Body of pancreas (tissue), 4 donors: ENCODE results near the gene TMEM94.

Experiments
- POLR2A ChIP-seq, 3 donors: fragments of 450-650 bp; IDR thresholded peaks; one replicate each; pipeline ENCODE4 v1.6.1; 2016; ENCODE audit warnings: antibody characterized with exemption in 3 of 3, mild to moderate bottlenecking in 2 of 3
- TF ChIP-seq, protein P1 (sequence below), 7 experiments: fragments of 450-650 bp in 4 of 7; fragments of 200-600 bp in 3 of 7; sonication (generic) in 3 of 7; IDR thresholded peaks; one replicate each; pipeline ENCODE4 v1.5.1; 2016 to 2019; ENCODE audit warnings: antibody characterized with exemption in 7 of 7

- TF ChIP-seq POLR2A (IDR thresholded peaks at IDR 0.05): no peak
- TF ChIP-seq, protein P1, sequence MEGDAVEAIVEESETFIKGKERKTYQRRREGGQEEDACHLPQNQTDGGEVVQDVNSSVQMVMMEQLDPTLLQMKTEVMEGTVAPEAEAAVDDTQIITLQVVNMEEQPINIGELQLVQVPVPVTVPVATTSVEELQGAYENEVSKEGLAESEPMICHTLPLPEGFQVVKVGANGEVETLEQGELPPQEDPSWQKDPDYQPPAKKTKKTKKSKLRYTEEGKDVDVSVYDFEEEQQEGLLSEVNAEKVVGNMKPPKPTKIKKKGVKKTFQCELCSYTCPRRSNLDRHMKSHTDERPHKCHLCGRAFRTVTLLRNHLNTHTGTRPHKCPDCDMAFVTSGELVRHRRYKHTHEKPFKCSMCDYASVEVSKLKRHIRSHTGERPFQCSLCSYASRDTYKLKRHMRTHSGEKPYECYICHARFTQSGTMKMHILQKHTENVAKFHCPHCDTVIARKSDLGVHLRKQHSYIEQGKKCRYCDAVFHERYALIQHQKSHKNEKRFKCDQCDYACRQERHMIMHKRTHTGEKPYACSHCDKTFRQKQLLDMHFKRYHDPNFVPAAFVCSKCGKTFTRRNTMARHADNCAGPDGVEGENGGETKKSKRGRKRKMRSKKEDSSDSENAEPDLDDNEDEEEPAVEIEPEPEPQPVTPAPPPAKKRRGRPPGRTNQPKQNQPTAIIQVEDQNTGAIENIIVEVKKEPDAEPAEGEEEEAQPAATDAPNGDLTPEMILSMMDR (IDR thresholded peaks at IDR 0.05): no peak
Observed at GRCh38 chr17:75440738-75441448, 15.5 kb upstream of the TMEM94 start.
